ENCODE data around the gene EYS.

The EYS gene

DNA sequence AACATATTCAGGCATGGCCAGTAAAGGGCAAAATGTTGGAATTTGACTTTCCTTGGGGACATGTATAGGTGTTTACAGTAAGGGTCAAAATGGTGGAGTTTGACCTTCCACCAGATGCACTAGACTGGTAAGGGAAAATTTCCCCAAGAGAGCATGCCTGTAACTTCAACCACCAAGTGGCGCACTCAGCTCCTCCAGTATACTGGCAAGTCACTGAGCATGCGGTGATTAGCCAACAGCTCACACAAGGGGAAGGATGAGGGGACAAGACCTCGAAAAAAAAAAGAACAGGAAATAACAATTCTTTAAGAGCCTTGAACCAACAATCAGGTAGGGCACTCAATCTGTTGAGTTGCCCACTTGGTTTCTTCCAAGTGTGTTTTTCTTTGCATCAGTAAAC is 140.9 kb downstream of the EYS start:
- Histone ChIP-seq H3K9me3 (ENCODE audit: severe bottlenecking) (no peaks in the 10 kb centered on the region), H3K4me3 (ENCODE audit: severe bottlenecking) (no peak overlapping the region), H3K4me1 (ENCODE audit: insufficient read depth, poor library complexity, severe bottlenecking) (no peaks in the 10 kb centered on the region), H3K27ac (ENCODE audit: poor library complexity, severe bottlenecking) (no peak overlapping the region), H3K27me3 (ENCODE audit: insufficient read depth, poor library complexity, severe bottlenecking) (no peaks in the 10 kb centered on the region), H3K36me3 (ENCODE audit: low read depth) (no peaks in the 10 kb centered on the region)
- TF ChIP-seq, protein P1, sequence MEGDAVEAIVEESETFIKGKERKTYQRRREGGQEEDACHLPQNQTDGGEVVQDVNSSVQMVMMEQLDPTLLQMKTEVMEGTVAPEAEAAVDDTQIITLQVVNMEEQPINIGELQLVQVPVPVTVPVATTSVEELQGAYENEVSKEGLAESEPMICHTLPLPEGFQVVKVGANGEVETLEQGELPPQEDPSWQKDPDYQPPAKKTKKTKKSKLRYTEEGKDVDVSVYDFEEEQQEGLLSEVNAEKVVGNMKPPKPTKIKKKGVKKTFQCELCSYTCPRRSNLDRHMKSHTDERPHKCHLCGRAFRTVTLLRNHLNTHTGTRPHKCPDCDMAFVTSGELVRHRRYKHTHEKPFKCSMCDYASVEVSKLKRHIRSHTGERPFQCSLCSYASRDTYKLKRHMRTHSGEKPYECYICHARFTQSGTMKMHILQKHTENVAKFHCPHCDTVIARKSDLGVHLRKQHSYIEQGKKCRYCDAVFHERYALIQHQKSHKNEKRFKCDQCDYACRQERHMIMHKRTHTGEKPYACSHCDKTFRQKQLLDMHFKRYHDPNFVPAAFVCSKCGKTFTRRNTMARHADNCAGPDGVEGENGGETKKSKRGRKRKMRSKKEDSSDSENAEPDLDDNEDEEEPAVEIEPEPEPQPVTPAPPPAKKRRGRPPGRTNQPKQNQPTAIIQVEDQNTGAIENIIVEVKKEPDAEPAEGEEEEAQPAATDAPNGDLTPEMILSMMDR (IDR thresholded peaks at IDR 0.05; ENCODE audit: poor library complexity, severe bottlenecking), result no peak
- ATAC-seq (ENCODE audit: low read depth) (no peak), DNase-seq (ENCODE audit: low spot score) (no peak)

- no peak overlapping the region for H3K4me3 ChIP-seq (ENCODE audit: severe bottlenecking)
- no peaks in the 10 kb centered on the region for H3K27me3 ChIP-seq (ENCODE audit: insufficient read depth, poor library complexity, severe bottlenecking)
- DNase-seq (ENCODE audit: low spot score), result no peak
- no peak overlapping the region for H3K27ac ChIP-seq (ENCODE audit: poor library complexity, severe bottlenecking)
- H3K36me3 ChIP-seq (ENCODE audit: low read depth), result no peaks in the 10 kb centered on the region
- TF ChIP-seq, protein P1 (IDR thresholded peaks at IDR 0.05; ENCODE audit: poor library complexity, severe bottlenecking), result no peak
- no peak for ATAC-seq (ENCODE audit: low read depth)
- no peaks in the 10 kb centered on the region for H3K4me1 ChIP-seq (ENCODE audit: insufficient read depth, poor library complexity, severe bottlenecking)
- no peaks in the 10 kb centered on the region for H3K9me3 ChIP-seq (ENCODE audit: severe bottlenecking)
These were observed 149.0 kb downstream of the EYS start for GRCh38 chr6:65558071-65558470.

DNA sequence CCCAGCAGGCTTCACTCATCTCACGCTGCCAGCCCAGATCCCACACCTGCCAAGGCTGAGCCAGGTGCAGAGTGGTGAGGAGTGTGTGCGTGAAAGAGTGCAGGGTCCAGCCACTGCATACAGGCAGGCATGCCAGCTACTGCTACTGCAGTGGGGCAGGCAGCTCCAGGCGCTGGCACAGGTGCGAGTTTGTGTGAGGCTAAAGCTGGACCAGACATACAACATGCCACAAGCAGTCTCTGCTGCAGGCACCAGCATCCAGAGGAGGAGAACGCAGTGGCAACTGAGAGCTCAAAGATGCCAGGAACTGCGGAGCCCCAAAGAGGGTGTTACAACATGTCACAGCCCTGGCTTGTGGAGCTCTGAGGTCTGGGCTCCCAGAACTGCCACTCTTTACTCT is 149.8 kb downstream of the EYS start:
- Histone ChIP-seq H3K36me3 (ENCODE audit: low read depth) (no peaks in the 10 kb centered on the region), H3K4me1 (ENCODE audit: insufficient read depth, poor library complexity, severe bottlenecking) (no peaks in the 10 kb centered on the region), H3K9me3 (ENCODE audit: severe bottlenecking) (no peaks in the 10 kb centered on the region), H3K4me3 (ENCODE audit: severe bottlenecking) (no peak overlapping the region), H3K27me3 (ENCODE audit: insufficient read depth, poor library complexity, severe bottlenecking) (no peaks in the 10 kb centered on the region), H3K27ac (ENCODE audit: poor library complexity, severe bottlenecking) (no peak overlapping the region)
- TF ChIP-seq, protein P1 (IDR thresholded peaks at IDR 0.05; ENCODE audit: poor library complexity, severe bottlenecking), result no peak
- ATAC-seq (ENCODE audit: low read depth) (no peak), DNase-seq (ENCODE audit: low spot score) (no peak)

GRCh38 chr6:65546894-65547293 is 160.1 kb downstream of the EYS start:
- no peak overlapping the region for H3K27ac ChIP-seq (ENCODE audit: poor library complexity, severe bottlenecking)
- no peaks in the 10 kb centered on the region for H3K4me1 ChIP-seq (ENCODE audit: insufficient read depth, poor library complexity, severe bottlenecking)
- H3K9me3 ChIP-seq (ENCODE audit: severe bottlenecking), result no peaks in the 10 kb centered on the region
- H3K4me3 ChIP-seq (ENCODE audit: severe bottlenecking), result no peak overlapping the region
- no peak for DNase-seq (ENCODE audit: low spot score)
- H3K27me3 ChIP-seq (ENCODE audit: insufficient read depth, poor library complexity, severe bottlenecking), result no peaks in the 10 kb centered on the region
- TF ChIP-seq, protein P1 (IDR thresholded peaks at IDR 0.05; ENCODE audit: poor library complexity, severe bottlenecking), result no peak
- no peak for ATAC-seq (ENCODE audit: low read depth)
- H3K36me3 ChIP-seq (ENCODE audit: low read depth), result no peaks in the 10 kb centered on the region

DNA sequence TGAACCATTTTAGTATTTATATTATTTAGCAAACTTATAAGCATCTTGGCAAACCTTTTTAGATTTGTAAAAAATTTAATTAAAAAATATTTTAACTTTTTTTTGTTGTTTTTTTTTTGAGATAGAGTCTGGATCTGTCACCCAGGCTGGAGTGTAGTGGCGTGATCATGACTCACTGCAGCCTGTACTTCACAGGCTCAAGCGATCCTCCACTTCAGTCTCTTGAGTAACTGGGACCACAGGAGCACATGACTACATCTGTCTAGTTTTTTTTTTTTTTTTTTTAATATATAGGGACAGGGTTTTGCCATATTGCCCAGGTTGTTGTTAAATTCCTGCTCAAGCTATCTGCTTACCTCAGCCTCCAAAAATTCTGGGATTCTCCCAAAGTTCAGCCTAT is 161.1 kb downstream of the EYS start:
- no peak for DNase-seq (ENCODE audit: low spot score)

More for the DNA sequence above, 161.1 kb downstream of the EYS start:
- H3K36me3 ChIP-seq (ENCODE audit: low read depth), result no peaks in the 10 kb centered on the region
- no peaks in the 10 kb centered on the region for H3K9me3 ChIP-seq (ENCODE audit: severe bottlenecking)
- no peak overlapping the region for H3K27ac ChIP-seq (ENCODE audit: poor library complexity, severe bottlenecking)
- TF ChIP-seq, protein P1 (IDR thresholded peaks at IDR 0.05; ENCODE audit: poor library complexity, severe bottlenecking), result no peak
- H3K27me3 ChIP-seq (ENCODE audit: insufficient read depth, poor library complexity, severe bottlenecking), result no peaks in the 10 kb centered on the region
- no peaks in the 10 kb centered on the region for H3K4me1 ChIP-seq (ENCODE audit: insufficient read depth, poor library complexity, severe bottlenecking)
- H3K4me3 ChIP-seq (ENCODE audit: severe bottlenecking), result no peak overlapping the region
- no peak for ATAC-seq (ENCODE audit: low read depth)

All from RWPE2 (cell line).